H54 (cell line): ENCODE measurements around the gene CNDP1.

Experiments used
- DNase-seq: peaks from one replicate; pipeline ENCODE4 v3.0.0; 2011; ENCODE audit warnings: low spot score, mixed read lengths; ENCODE audit not compliant: insufficient read length
- FAIRE-seq: peaks from 3 replicates; lab custom pipeline; 2011; peaks lifted over from hg19 to GRCh38; lab: Jason Lieb, UNC
- POLR2A ChIP-seq: IDR thresholded peaks from 2 replicates; pipeline ENCODE4 v1.6.1; 2011; ENCODE audit warnings: low read depth, mild to moderate bottlenecking, low read length

CNDP1 gene

GRCh38 chr18:74611765-74612164, 77.5 kb downstream of the CNDP1 start:
- DNase-seq (no peak), FAIRE-seq (no peak)
- no peak for TF ChIP-seq POLR2A

- DNase-seq (no peak), FAIRE-seq (no peak)
- TF ChIP-seq POLR2A: no peak
Observed at GRCh38 chr18:74613381-74613780, 79.1 kb downstream of the CNDP1 start.

- no peak for FAIRE-seq
- no peak for TF ChIP-seq POLR2A
- no peak for DNase-seq
Observed at GRCh38 chr18:74616494-74616893, 82.2 kb downstream of the CNDP1 start.

GRCh38 chr18:74617486-74617885, 83.2 kb downstream of the CNDP1 start:
- no peak for TF ChIP-seq POLR2A

GRCh38 chr18:74622072-74622471, 87.8 kb downstream of the CNDP1 start:
- FAIRE-seq (no peak), DNase-seq (no peak)
- no peak for TF ChIP-seq POLR2A

More at GRCh38 chr18:74617486-74617885, 83.2 kb downstream of the CNDP1 start:
- DNase-seq (no peak), FAIRE-seq (no peak)

- DNase-seq (no peak), FAIRE-seq (no peak)
- TF ChIP-seq POLR2A: no peak
Observed at GRCh38 chr18:74623047-74623816, 88.9 kb downstream of the CNDP1 start.

- TF ChIP-seq POLR2A: no peak
- FAIRE-seq (no peak), DNase-seq (no peak)
Observed at GRCh38 chr18:74624466-74624865, 90.2 kb downstream of the CNDP1 start.

- FAIRE-seq: no peak
- no peak for TF ChIP-seq POLR2A
- no peak for DNase-seq
Observed at GRCh38 chr18:74625157-74625556, 90.9 kb downstream of the CNDP1 start.

- no peak for DNase-seq
- TF ChIP-seq POLR2A: no peak
- no peak for FAIRE-seq
Observed at GRCh38 chr18:74626049-74626874, 92.0 kb downstream of the CNDP1 start.

GRCh38 chr18:74630804-74631203, 96.5 kb downstream of the CNDP1 start:
- TF ChIP-seq POLR2A: no peak
- FAIRE-seq (no peak), DNase-seq (no peak)

- no peak for TF ChIP-seq POLR2A
- no peak for DNase-seq
- FAIRE-seq: no peak
Observed at GRCh38 chr18:74631212-74631611, 96.9 kb downstream of the CNDP1 start.

GRCh38 chr18:74631623-74632350, 97.5 kb downstream of the CNDP1 start:
- no peak for TF ChIP-seq POLR2A
- DNase-seq (no peak), FAIRE-seq (no peak)

GRCh38 chr18:74632351-74632679, 98.0 kb downstream of the CNDP1 start:
- TF ChIP-seq POLR2A: no peak
- FAIRE-seq (no peak), DNase-seq (no peak)

GRCh38 chr18:74632856-74633255, 98.6 kb downstream of the CNDP1 start:
- DNase-seq (no peak), FAIRE-seq (no peak)
- TF ChIP-seq POLR2A: no peak
